ENCODE data around the gene RAG2. TPM values are rescaled to one million over a fixed set of nuclear protein-coding genes. Genes with fewer than 3 reads are reported as not detected.

Gene RAG2
- total and polyA plus RNA-seq, 9 donors, result not detected

GRCh38 chr11:36550385-36551115 is 47.5 kb downstream of the RAG2 start:
- WGBS, 3 donors, result 7 to 26% (median 12%) methylated on average over 1 of the region's 1 CpG
- intact Hi-C loops (cut with DNase I), result no loop called here
- Histone ChIP-seq H3K9me3 (no peaks in the 10 kb centered on the region), H3K27me3 (no peaks in the 10 kb centered on the region), H3K4me3 (no peak overlapping the region), H3K4me1 (ENCODE audit: insufficient read depth) (no peaks in the 10 kb centered on the region), H3K27ac (no peak overlapping the region), H3K36me3 (no peaks in the 10 kb centered on the region)
- no peak for DNase-seq
- no peak for TF ChIP-seq POLR2A (IDR thresholded peaks at IDR 0.05)
- no peak for TF ChIP-seq CTCF (IDR thresholded peaks at IDR 0.05)

Other genes with a start within 250 kb of the RAG2 start
- 10 to 100 TPM in 6 of 7 donors, 1 to 10 TPM in 1; 8.7 to 16.4 (median 13.9) TPM for gene TRAF6, start 88.0 kb downstream of the RAG2 start, total RNA-seq
- gene TRAF6, start 88.0 kb downstream of the RAG2 start, polyA plus RNA-seq, result 10 to 100 TPM in 1 of 2 donors, 1 to 10 TPM in 1; 4.9 to 18.2 TPM
- gene RAG1, start 30.2 kb downstream of the RAG2 start, total RNA-seq, result under 1 TPM; 0.25 to 0.82 (median 0.40) TPM
- gene RAG1, start 30.2 kb downstream of the RAG2 start, polyA plus RNA-seq, result 1 to 10 TPM in 1 of 2 donors, under 1 TPM in 1; 0.18 to 1.3 TPM
- gene IFTAP, start 3.7 kb downstream of the RAG2 start, total RNA-seq, result 10 to 100 TPM; 16.4 to 42.0 (median 23.1) TPM
- 10 to 100 TPM; 25.9 to 30.2 TPM for gene IFTAP, start 3.7 kb downstream of the RAG2 start, polyA plus RNA-seq